Natural killer cell treated with Interleukin-12 subunit alpha and Interleukin-12 subunit beta and Interleukin-15 and Interleukin-18, amount 100 ng/mL, for 72 hours (primary cell): ENCODE data around the gene MAGOH. TPM values are rescaled to one million over a fixed set of nuclear protein-coding genes. Genes with fewer than 3 reads are reported as not detected.
"Not testable (repeated sequence)": the region's sequence is repeated elsewhere in the genome, so short reads cannot be mapped to it uniquely, and the experiment has no call there.

ENCODE experiments used
- ATAC-seq, 2 donors: fragments of 150-1000 bp; cut with Tn5 transposase in 1 of 2; sonication (Bioruptor Pico), chemical (Tn5 transposase) in 1 of 2; 2 replicates each; pipeline ENCODE4 v1.10.0; 2021
- DNase-seq: peaks from one replicate; pipeline ENCODE4 v3.0.0; 2022; ENCODE audit warnings: low spot score
- H3K27ac Mint-ChIP-seq, 2 donors: 1 replicate in 1 of 2; 2 replicates in 1 of 2; pipeline ENCODE4 v1.8.0; 2022; ENCODE audit warnings: mixed read lengths in 2 of 2, mild to moderate bottlenecking in 1 of 2, moderate library complexity in 1 of 2
- H3K27me3 Mint-ChIP-seq, 2 donors: 1 replicate in 1 of 2; 2 replicates in 1 of 2; pipeline ENCODE4 v1.8.0; 2022; ENCODE audit warnings: mixed read lengths in 2 of 2
- H3K36me3 Mint-ChIP-seq: one replicate; pipeline ENCODE4 v1.8.0; 2022; ENCODE audit warnings: mixed read lengths
- H3K4me1 Mint-ChIP-seq, 2 donors: 1 replicate in 1 of 2; 2 replicates in 1 of 2; pipeline ENCODE4 v1.8.0; 2022; ENCODE audit warnings: low read depth in 2 of 2, mixed read lengths in 2 of 2, mild to moderate bottlenecking in 1 of 2
- H3K4me3 Mint-ChIP-seq: one replicate; pipeline ENCODE4 v1.8.0; 2022; ENCODE audit warnings: mixed read lengths
- H3K9me3 Mint-ChIP-seq: 2 replicates; pipeline ENCODE4 v1.8.0; 2022; ENCODE audit warnings: mixed read lengths
- total RNA-seq, 2 donors: library from RNA; stranded (reverse); gene quantifications; one replicate each; pipeline ENCODE4 v1.2.3, GENCODE V29; 2022

The MAGOH gene
- total RNA-seq, 2 donors from 2014 or later: 62.6 to 65.4 TPM

DNA sequence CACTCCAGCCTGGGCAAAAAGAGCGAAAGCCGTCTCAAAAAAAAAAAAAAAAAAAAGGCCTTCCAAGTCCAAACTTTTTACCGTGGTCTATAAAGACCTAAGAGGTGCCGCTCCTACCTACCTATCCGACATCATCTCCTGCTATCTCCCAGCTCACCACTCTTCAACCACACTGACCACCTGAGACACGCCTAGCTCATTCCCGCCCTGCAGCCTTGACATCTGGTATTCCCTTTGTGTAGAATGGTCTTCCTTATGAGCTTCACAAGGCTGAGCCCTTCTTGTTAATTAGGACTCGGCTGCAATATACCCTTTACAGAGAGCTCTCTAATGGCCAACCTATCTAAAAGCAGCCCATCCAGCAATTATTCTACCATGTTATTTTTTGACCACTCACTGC is 680 bp downstream of the MAGOH start:
- H3K36me3 Mint-ChIP-seq: peaks cover 17% of the 10 kb centered on the region
- peak overlapping the region; percentile 92 to 98 for H3K27ac Mint-ChIP-seq
- ATAC-seq: no peak
- no peaks in the 10 kb centered on the region for H3K27me3 Mint-ChIP-seq
- H3K4me3 Mint-ChIP-seq: peak overlapping the region; percentile 93
- no peaks in the 10 kb centered on the region for H3K9me3 Mint-ChIP-seq
- DNase-seq: no peak
- H3K4me1 Mint-ChIP-seq: peaks cover 23 to 30% of the 10 kb centered on the region in 2 donors

DNA sequence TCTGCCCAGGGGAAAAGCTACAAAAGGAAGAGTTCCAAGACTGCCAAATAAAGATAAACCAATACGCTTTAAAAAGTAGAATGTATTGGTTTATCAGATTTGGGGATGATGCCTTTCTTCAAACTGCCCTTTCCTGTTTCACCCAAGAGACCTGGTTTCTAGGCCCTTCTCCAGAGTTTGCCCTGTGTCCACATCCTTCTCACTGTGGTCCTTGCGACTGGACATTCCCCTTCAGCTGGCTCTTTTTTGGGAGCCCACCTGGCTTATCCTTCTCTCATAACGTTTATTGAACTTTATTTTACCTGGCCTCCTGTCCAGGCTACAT is 17.4 kb downstream of the MAGOH start:
- no peaks in the 10 kb centered on the region for H3K27me3 Mint-ChIP-seq
- H3K36me3 Mint-ChIP-seq: no peaks in the 10 kb centered on the region
- H3K4me1 Mint-ChIP-seq: peaks cover 14 to 21% of the 10 kb centered on the region in 2 donors
- H3K4me3 Mint-ChIP-seq: peak overlapping the region; percentile 88
- DNase-seq (no peak), ATAC-seq (no peak)
- peak overlapping the region; percentile 93 to 95 for H3K27ac Mint-ChIP-seq
- H3K9me3 Mint-ChIP-seq: no peaks in the 10 kb centered on the region

DNA sequence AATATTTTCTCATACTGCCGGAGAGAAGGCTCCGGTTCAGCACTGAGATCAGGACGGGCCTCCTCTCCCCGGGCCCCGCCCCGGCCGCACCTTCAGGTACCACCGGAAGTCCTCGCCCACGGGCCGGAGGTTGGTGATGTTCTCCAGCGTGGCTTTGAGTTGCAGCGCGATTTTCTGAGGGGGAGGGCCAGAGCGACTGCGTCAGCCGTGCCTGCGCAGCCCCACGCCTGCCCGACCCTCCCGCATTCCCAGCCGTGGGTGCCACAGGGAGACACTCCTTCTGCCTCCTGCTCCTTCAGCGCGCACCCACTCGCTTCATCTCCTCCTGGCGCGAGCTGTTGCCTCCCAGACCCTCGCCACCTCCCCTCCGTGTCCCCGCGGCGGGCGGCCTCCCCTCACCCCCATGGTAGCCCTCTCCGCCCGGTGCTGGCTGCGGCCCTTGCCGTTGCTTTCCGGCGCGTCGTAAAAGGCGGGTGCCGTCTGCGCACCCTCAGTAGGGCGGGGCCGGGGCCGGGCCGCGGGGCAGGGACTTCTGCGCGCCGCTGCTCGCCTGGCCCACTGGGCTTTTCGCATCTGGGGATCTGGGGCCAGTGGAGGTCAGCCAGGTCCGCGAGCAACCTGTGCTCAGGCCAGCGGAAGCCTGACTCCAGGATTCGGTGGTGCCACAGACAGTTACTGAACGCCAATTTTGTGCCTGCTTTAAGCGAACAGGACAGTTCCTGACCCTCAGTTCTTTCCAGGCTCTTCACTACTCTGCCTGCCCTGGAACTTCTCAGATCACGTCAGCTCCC is 18.0 kb downstream of the MAGOH start, which contains the start of gene CZIB:
CZIB (minus strand) TSS at position 464 of the 791 bp plus-strand sequence; CDS start at position 405, 59 bp downstream.
- Mint-ChIP-seq H3K27ac (peak within 1 kb of the TSS; percentile 93 to 95), H3K9me3 (no peaks in the 10 kb centered on the region), H3K27me3 (no peaks in the 10 kb centered on the region), H3K4me1 (peaks cover 14 to 21% of the 10 kb centered on the region in 2 donors), H3K36me3 (no peaks in the 10 kb centered on the region), H3K4me3 (peak within 1 kb of the TSS; percentile 88)
- peak; percentile 97 for DNase-seq
- peak; percentile 96 to 97 for ATAC-seq

DNA sequence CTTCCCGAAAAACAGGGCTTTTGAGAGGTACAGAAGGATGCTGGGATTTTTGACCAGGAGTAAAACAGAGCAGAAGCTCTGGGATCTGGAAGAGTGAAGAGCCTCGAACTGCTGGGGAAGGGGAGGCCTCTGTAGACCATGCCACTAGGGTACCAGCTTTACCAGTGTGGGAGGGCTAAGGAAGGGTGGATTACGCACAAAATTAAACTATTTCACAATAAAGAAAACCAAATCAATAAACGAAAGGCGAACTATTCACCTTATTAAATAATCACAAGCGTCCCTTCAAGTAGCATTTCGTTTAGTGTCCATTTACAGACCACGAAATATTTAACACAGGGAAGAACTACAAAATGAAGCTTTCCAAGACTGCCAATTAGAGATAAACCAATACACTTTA is 18.6 kb downstream of the MAGOH start:
- Mint-ChIP-seq H3K4me3 (peak overlapping the region; percentile 88), H3K4me1 (peaks cover 14 to 21% of the 10 kb centered on the region in 2 donors), H3K36me3 (no peaks in the 10 kb centered on the region), H3K27me3 (no peaks in the 10 kb centered on the region), H3K27ac (peak overlapping the region; percentile 93 to 95), H3K9me3 (no peaks in the 10 kb centered on the region)
- ATAC-seq: no peak
- DNase-seq: no peak

DNA sequence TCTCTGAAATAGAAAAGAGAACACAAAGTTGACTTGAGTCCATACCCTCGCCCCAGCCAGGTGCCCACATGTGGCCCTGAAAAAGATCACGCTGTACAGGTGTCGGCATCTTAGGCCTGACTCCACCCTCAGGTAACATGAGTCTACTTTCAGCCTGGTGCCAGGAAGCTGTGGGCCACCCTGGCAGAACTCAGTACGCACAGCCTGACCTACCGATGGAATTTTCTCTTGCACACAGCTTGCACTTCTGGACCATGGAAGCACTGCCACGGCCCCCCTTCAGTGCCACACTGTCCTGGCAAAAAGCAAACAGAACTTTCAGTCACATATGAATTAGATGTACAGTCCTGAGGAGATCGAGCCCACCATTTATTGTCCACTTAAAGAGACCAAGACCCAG is 20.1 kb downstream of the MAGOH start:
- ATAC-seq (no peak), DNase-seq (no peak)
- no peaks in the 10 kb centered on the region for H3K9me3 Mint-ChIP-seq
- peaks cover 14 to 21% of the 10 kb centered on the region in 2 donors for H3K4me1 Mint-ChIP-seq
- no peaks in the 10 kb centered on the region for H3K27me3 Mint-ChIP-seq
- H3K27ac Mint-ChIP-seq: peak overlapping the region; percentile 93 to 95
- H3K36me3 Mint-ChIP-seq: no peaks in the 10 kb centered on the region
- peak overlapping the region; percentile 37 for H3K4me3 Mint-ChIP-seq

DNA sequence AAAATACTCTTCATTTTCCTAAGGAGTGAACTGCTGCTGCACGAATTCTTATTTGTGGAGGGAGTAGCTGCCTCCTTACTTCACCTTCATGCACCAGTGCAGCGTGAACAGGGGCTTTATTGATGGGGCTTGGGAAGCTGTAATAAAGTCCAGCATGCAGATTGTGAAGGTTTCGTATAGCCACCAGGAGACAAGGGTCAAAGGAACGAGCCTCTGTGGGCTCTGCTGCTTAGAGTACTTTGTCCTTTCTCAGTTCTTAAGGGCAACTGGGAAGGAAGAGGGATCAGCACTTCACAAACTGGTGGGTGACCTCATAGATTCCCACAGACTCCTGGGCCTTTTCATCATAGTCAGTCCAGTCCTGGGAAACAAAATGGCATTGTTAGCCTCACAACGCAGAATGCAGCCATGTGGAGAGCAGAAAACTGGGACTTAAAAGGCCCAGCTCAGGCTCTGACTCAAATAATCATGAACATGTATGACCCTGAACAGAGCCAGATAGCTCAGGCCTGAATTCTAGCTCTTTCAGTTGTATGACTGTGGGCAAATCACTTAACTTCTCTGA is 23.9 kb downstream of the MAGOH start:
- Mint-ChIP-seq H3K4me3 (no peak overlapping the region), H3K4me1 (peaks cover 1 to 9% of the 10 kb centered on the region in 2 donors), H3K27me3 (no peaks in the 10 kb centered on the region), H3K9me3 (no peaks in the 10 kb centered on the region), H3K36me3 (peaks cover 5% of the 10 kb centered on the region), H3K27ac (no peak overlapping the region)
- DNase-seq (no peak), ATAC-seq (no peak)

DNA sequence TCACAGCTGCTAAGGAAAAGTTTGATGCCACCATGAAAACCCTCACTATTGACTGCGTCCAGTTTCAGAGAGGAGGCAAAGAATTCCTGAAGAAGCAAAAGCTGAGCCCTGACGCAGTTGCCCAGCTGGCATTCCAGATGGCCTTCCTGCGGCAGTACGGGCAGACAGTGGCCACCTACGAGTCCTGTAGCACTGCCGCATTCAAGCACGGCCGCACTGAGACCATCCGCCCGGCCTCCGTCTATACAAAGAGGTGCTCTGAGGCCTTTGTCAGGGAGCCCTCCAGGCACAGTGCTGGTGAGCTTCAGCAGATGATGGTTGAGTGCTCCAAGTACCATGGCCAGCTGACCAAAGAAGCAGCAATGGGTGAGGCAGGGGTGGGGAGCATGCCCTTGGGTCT is 27.4 kb downstream of the MAGOH start:
- no peak overlapping the region for H3K4me3 Mint-ChIP-seq
- no peaks in the 10 kb centered on the region for H3K4me1 Mint-ChIP-seq
- H3K27me3 Mint-ChIP-seq: no peaks in the 10 kb centered on the region
- ATAC-seq (no peak), DNase-seq (no peak)
- no peak overlapping the region for H3K27ac Mint-ChIP-seq
- peaks cover 20% of the 10 kb centered on the region for H3K36me3 Mint-ChIP-seq
- peaks cover 4% of the 10 kb centered on the region for H3K9me3 Mint-ChIP-seq

DNA sequence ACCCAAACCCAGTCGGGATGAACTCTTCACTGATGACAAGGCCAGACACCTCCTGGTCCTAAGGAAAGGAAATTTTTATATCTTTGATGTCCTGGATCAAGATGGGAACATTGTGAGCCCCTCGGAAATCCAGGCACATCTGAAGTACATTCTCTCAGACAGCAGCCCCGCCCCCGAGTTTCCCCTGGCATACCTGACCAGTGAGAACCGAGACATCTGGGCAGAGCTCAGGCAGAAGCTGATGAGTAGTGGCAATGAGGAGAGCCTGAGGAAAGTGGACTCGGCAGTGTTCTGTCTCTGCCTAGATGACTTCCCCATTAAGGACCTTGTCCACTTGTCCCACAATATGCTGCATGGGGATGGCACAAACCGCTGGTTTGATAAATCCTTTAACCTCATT is 28.0 kb downstream of the MAGOH start:
- Mint-ChIP-seq H3K4me3 (no peak overlapping the region), H3K27ac (no peak overlapping the region), H3K36me3 (peaks cover 21% of the 10 kb centered on the region), H3K9me3 (peaks cover 4% of the 10 kb centered on the region), H3K27me3 (no peaks in the 10 kb centered on the region), H3K4me1 (no peaks in the 10 kb centered on the region)
- DNase-seq: no peak
- ATAC-seq: no peak

DNA sequence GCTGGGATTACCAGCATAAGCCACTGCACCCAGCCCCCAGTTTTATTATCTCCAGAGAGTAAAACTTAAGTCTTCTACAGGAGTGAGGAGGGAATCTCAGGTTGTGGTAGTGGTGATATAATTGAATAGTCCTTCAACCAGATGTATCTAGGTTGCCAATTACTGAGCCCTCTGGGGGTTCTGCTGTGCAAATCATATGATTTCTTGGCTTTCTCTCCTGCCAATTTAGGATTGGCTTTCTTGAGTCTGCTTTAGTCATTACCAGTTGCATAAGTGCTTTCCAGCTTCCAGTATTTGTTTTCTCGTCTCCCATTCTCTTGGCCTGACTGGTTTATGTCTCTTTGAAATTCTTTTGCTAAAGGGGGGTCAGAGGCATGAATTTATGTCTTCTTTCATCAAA is 30.6 kb downstream of the MAGOH start:
- H3K36me3 Mint-ChIP-seq: peaks cover 46% of the 10 kb centered on the region
- no peak overlapping the region for H3K27ac Mint-ChIP-seq
- H3K4me1 Mint-ChIP-seq: no peaks in the 10 kb centered on the region
- H3K9me3 Mint-ChIP-seq: peaks cover 4% of the 10 kb centered on the region
- no peak overlapping the region for H3K4me3 Mint-ChIP-seq
- no peaks in the 10 kb centered on the region for H3K27me3 Mint-ChIP-seq
- no peak for DNase-seq
- no peak for ATAC-seq

DNA sequence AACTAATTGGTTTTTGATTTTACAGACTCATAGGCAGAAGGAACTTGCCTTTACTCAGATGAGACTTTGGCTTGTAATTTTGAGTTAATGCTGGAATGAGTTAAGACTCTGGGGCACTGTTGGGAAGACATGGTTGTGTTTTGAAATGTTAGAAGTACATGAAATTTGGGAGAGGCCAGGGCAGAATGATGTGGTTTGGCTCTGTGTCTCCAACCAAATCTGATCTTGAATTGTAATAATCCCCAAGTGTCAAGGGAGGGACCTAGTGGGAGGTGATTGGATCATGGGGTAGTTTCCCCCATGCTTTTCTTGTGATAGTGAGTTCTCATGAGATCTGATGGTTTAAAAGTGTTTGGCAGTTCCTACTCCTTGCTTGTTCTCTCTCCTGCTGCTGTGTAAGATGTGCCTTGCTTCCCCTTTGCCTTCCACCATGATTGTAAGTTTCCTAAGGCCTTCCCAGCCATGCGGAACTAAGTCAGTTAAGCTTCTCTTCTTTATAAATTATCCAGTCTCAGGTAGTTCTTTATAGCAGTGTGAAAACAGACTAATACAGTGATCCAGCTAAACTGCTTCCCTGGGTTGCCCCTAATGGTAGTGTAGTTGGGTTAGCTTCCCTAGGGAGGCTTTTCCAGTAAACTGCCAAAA is 31.5 kb downstream of the MAGOH start:
- H3K4me1 Mint-ChIP-seq: no peaks in the 10 kb centered on the region
- no peak overlapping the region for H3K27ac Mint-ChIP-seq
- peaks cover 46% of the 10 kb centered on the region for H3K36me3 Mint-ChIP-seq
- ATAC-seq (no peak), DNase-seq (no peak)
- H3K27me3 Mint-ChIP-seq: no peaks in the 10 kb centered on the region
- peaks cover 4% of the 10 kb centered on the region for H3K9me3 Mint-ChIP-seq
- no peak overlapping the region for H3K4me3 Mint-ChIP-seq

DNA sequence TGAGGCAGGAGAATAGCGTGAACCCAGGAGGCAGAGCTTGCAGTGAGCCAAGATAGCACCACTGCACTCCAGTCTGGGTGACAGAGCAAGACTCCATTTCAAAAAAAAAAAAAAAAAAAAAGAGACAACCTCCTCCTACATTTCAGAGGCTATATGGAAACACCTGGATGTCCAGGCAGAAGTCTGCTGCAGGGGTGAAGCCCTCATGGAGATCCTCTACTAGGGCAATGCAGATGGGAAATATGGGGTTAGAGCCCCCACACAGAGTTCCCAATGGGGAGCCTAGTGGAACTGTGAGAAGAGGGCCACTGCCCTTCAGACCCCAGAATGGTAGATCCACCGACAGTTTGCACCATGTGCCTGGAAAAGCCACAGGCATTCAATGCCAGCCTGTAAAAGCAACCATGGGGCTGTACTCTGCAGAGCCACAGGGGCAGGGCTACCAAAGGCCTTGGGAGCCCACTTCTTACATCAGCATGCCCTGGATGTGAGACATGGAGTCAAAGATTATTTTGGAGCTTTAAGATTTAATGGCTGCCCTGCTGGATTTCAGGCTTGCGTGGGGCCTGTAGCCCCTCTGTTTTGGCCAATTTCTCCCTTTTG is 32.1 kb downstream of the MAGOH start:
- not testable (repeated sequence) for DNase-seq, H3K9me3 Mint-ChIP-seq, H3K4me3 Mint-ChIP-seq, ATAC-seq, H3K27me3 Mint-ChIP-seq, H3K27ac Mint-ChIP-seq, H3K4me1 Mint-ChIP-seq
- H3K36me3 Mint-ChIP-seq: peaks cover 46% of the 10 kb centered on the region

DNA sequence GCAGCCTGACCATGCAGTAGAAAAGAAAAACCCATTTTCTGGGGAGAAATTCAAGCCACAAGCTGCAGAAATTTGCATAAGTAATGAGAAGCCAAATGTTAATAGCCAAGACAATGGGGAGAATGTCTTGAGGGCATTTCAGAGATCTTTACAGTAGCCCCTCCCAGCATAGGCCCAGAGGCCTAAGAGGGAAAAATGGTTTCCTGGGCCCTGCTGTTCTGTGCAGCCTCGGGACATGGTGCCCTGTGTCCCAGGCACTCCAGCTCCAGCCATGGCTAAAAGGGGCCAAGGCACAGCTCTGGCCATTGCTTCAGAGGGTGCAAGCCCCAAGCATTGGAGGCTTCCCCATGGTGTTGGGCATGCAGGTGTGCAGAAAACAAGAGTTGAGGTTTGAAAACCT is 32.8 kb downstream of the MAGOH start:
- H3K27ac Mint-ChIP-seq, H3K4me3 Mint-ChIP-seq, DNase-seq, H3K27me3 Mint-ChIP-seq, H3K9me3 Mint-ChIP-seq, H3K4me1 Mint-ChIP-seq, ATAC-seq: not testable (repeated sequence)
- peaks cover 46% of the 10 kb centered on the region for H3K36me3 Mint-ChIP-seq

DNA sequence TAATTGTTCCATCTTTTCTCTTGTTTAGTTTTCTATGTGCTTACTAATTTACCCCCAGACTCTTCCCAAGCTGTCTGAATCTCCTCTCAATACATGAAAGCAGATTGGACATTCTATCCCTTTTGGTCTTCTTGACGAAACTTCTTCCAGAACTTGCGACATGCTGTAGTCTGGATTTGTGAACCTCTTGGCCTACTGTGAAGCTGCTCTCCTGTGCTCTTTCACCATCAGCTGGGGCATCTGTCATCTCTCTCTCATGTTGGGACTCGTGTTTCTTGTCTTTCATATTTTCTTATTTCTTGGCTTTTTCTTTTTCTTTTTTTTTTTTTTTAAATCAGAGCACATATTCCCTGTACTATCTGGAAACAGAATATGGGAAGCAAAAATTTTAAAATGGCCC is 34.9 kb downstream of the MAGOH start:
- peaks cover 46% of the 10 kb centered on the region for H3K36me3 Mint-ChIP-seq
- no peak overlapping the region for H3K4me3 Mint-ChIP-seq
- ATAC-seq: no peak
- peaks cover 4% of the 10 kb centered on the region for H3K9me3 Mint-ChIP-seq
- no peaks in the 10 kb centered on the region for H3K4me1 Mint-ChIP-seq
- no peaks in the 10 kb centered on the region for H3K27me3 Mint-ChIP-seq
- peak overlapping the region in 1 of 2 donors; percentile 22 for H3K27ac Mint-ChIP-seq
- DNase-seq: no peak

DNA sequence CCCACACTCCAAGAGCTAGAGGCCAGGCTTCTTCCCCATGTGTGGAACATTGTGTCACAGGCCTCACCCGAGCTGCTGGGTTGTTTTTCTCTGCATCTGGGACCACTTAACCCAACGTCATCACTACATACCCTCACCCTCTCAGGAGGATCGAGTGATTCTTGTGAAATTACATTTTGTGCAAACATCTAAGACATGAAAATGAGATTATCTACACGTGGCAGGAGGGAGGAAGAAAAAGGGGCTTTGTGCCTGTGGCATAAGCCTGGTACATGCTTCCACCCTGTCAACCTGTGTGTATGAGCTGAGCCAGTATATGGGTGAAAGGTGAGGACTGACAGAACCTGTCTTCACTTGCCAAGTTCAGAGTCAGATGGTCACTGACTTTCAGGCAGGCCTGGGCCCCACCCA is 40.1 kb downstream of the MAGOH start:
- peaks cover 23 to 26% of the 10 kb centered on the region in 2 donors for H3K4me1 Mint-ChIP-seq
- H3K9me3 Mint-ChIP-seq: no peaks in the 10 kb centered on the region
- H3K27ac Mint-ChIP-seq: peak overlapping the region; percentile 97
- no peaks in the 10 kb centered on the region for H3K27me3 Mint-ChIP-seq
- H3K4me3 Mint-ChIP-seq: peak overlapping the region; percentile 96
- DNase-seq (no peak), ATAC-seq (no peak)
- H3K36me3 Mint-ChIP-seq: peaks cover 22% of the 10 kb centered on the region
